Right lobe of liver (tissue), 4 donors: ENCODE measurements around the gene MCTP1.

Experiments used
- POLR2A ChIP-seq: fragments of 450-650 bp; IDR thresholded peaks from one replicate; pipeline ENCODE4 v1.6.1; 2017; ENCODE audit warnings: antibody characterized with exemption, mild to moderate bottlenecking
- TF ChIP-seq, protein P1 (sequence below), 4 donors: fragments of 200-600 bp in 3 of 4; fragments of 450-650 bp in 1 of 4; IDR thresholded peaks; one replicate each; pipeline versions ENCODE4 v1.5.1 to v1.8.0; 2016 to 2022; ENCODE audit warnings: antibody characterized with exemption in 4 of 4, mild to moderate bottlenecking in 2 of 4
- donor health status: DM: no; HTN: no; CAD: no.
- donor health status: DM: no; HTN: no; CAD: no.
- donor health status: DM: no; HTN: yes; CAD: no.

DNA sequence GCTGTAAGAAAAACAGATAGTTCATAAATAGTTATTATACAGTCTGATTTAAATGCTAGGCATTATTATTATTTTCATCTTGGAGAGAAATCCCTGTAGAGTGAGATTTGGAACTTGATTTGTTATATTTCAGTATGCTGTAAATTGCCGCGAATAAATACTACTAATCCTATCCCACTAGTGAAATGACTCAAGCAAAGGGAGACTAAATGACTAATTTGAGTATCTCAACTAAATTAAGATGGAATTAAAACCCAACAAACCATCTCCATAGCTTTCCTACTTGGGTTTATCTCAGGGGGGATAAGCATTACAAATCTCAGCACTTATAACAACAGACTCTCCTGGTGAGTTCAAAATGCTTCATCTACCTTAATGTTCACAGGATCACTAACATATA is 206.0 kb downstream of the MCTP1 start:
- TF ChIP-seq, protein P1, sequence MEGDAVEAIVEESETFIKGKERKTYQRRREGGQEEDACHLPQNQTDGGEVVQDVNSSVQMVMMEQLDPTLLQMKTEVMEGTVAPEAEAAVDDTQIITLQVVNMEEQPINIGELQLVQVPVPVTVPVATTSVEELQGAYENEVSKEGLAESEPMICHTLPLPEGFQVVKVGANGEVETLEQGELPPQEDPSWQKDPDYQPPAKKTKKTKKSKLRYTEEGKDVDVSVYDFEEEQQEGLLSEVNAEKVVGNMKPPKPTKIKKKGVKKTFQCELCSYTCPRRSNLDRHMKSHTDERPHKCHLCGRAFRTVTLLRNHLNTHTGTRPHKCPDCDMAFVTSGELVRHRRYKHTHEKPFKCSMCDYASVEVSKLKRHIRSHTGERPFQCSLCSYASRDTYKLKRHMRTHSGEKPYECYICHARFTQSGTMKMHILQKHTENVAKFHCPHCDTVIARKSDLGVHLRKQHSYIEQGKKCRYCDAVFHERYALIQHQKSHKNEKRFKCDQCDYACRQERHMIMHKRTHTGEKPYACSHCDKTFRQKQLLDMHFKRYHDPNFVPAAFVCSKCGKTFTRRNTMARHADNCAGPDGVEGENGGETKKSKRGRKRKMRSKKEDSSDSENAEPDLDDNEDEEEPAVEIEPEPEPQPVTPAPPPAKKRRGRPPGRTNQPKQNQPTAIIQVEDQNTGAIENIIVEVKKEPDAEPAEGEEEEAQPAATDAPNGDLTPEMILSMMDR (IDR thresholded peaks at IDR 0.05), result no peak
- TF ChIP-seq POLR2A, result no peak
